ENCODE measurements around the gene CCDC34.

- TF ChIP-seq POLR2A (IDR thresholded peaks at IDR 0.05; ENCODE audit: borderline replicate concordance, extremely low read depth, insufficient read depth, insufficient read length) (no peak), CEBPB (IDR thresholded peaks at IDR 0.05; ENCODE audit: low read depth) (no peak), CTCF (IDR thresholded peaks at IDR 0.05 in 2 of 3, conservative IDR thresholded peaks at IDR 0.05 in 1 of 3; ENCODE audit: borderline replicate concordance in 1 of 3, insufficient read depth in 1 of 3, low read depth in 2 of 3, low read length in 2 of 3) (no peak), EZH2 (IDR thresholded peaks at IDR 0.05) (no peak), SRF (IDR thresholded peaks at IDR 0.05; ENCODE audit: low read depth) (no peak), SIN3A (IDR thresholded peaks at IDR 0.05; ENCODE audit: low read depth) (no peak), POLR2AphosphoS5 (IDR thresholded peaks at IDR 0.05; ENCODE audit: low read depth, low read length) (no peak), ZBTB33 (IDR thresholded peaks at IDR 0.05; ENCODE audit: extremely low read depth, insufficient replicate concordance, low read length) (no peak)
Measured at GRCh38 chr11:27355575-27356104, 7.4 kb downstream of the CCDC34 start.

Measured in HCT116 (cell line).